ENCODE measurements around the gene ADPRS.

- TF ChIP-seq CTCF (IDR thresholded peaks at IDR 0.05; ENCODE audit: insufficient read depth, low read depth, low read length): no peak
- no peak for TF ChIP-seq EZH2 (IDR thresholded peaks at IDR 0.05; ENCODE audit: insufficient read depth, low read length)
Observed at GRCh38 chr1:36123356-36123755, 34.7 kb downstream of the ADPRS start.

All from astrocyte (in vitro differentiated cells and primary cell).